Activated CD4-positive, alpha-beta T cell treated with anti-CD3 and anti-CD28 coated beads for 4 hours (primary cell): Measurements from ENCODE around the gene ZNF385C.

Experiments
- DNase-seq, 2 donors: peaks; one replicate each; pipeline ENCODE4 v3.0.0-alpha.2; 2020

The ZNF385C gene

DNA sequence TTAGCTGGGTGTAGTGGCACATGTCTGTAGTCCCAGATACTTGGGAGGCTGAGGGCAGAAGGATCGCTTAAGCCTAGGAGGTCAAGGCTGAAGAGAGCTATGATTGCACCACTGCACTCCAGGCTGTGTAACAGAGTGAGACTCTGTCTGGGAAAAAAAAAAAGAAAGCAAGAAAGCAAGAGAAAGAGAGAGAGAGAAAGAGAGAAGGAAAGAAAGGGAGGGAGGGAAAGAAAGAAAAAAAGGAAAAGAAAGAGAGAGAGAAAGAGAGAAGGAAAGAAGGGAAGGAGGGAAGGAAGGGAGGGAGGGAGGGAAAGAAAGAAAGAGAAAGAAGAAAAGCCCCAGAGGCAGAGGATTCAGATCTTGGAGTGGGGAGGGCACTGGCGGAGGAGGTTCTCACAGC, 7.7 kb upstream of the ZNF385C start:
- DNase-seq = no peak

DNA sequence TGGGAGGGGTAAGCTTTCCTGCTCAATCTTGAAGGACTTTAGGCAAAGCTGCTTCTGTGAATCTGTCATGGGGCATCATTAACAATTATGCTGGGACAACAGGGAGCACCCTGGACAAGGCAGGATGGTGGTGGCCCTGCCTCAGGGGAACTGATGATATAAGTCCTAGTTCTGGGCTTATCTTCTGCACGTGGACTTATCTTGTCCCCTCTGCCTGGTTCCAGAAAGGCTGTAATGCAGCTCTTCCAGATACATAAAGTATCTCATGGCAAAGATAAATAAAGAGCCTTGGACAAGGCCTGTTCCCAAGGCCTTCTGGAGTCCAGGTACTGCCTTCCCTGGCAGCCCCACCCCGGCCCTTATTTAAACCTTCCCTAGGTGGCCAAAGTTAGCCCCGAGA, 6.0 kb upstream of the ZNF385C start:
- DNase-seq = no peak

DNA sequence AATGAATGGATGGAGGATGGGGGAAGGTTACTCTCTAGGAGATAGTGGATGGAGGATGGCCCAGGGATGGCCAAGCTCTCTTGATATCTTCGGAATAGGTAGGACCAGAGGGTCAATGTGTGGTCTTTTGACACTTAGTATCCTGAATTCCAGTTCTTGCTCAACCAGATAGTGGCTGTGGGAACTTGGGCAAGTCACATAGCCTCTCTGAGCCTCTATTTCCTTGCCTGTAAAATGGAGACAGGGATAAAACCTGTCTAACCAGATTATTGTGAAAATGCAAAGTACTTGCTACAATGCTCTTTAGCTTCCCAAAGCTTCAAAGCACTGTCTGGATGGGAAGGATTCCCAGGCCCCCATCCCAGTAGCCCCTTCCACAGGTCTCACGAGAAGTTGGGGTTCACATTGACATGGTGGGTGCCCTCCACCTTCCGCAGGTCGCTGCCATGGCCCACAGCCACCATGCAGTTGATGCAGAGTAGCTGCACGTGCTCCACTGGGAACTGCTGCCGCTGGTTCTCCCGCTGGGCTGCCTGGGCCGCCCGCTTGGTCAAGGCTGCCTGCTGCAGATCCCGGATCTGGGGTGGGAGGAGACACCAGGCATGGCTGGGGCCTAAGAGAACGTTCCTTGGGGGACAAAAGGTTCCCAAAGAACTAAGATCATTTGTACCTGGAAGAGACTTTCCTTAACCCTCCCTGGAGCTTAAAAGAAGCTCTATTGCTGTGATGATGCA, 5.1 kb upstream of the ZNF385C start:
- no peak for DNase-seq

DNA sequence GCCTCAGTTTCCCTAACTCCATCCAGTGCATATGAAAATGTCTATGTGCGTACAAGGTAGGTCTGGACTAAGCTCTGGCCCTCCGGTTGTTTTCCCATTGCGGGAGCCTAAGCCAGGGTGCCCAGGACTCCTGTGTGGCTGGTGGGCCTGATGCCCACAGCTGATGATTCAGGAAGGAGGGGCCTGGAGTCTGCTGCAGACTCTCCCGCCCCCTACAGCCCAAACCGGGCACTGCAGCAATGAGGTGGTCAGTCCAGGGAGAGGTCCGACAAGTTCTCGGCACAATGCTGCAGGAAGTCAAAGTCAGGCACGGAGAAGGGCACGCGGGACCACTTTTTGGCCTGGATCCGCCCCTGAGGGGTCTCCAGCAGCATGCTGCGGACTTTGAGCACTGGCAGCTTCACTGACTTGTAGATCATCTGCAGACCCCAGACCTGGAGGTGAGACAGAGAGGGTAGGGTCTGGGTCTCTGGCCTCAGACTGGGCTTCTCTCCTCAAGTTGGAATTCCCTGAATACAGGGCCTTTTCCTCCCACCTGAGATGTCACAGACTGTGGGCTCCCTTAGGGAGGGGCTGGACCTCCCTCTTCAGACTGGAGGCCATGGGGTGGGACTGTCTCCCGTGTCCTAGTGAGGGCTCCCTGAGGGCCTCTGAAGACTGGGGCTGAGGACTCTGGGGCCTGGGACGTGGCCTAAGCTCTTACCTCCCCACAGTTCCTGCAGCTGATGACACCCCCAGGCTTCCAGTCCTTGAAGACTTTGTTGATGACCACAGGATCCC, 3.4 kb upstream of the ZNF385C start:
- peak; percentile 36 to 51 for DNase-seq

DNA sequence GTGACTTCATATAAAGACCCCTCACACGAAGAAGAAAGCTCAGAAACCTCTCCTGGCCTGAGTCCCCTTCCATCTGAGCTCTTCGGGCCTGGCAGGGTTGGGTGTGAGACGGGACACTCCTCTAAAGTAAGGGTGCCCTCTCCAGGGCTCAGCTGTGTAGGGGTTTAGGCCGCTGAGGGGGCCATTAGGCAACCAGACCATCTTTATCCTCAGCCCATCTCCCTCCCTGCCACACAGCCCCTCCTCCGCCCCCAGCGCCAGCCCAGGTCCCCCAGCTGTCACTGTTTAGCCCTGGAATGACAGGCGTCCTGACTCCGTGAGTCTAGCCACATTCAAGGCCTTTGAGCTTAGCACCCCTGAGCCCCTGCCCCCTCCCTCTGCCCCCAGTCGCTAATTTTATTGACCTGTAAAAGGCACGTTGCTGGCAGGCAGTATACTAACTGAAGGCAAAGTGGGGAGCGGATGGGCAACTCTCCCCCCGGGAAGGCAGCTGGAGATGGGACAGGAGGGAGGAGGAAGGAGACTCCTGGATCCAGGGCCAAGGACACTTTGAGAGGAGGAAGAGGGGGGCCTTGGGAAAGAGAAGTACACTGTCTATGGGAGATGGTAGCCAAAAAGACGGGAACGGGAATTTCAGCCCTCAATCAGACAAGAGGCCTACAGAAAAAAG, 592 bp upstream of the ZNF385C start:
- DNase-seq = no peak

DNA sequence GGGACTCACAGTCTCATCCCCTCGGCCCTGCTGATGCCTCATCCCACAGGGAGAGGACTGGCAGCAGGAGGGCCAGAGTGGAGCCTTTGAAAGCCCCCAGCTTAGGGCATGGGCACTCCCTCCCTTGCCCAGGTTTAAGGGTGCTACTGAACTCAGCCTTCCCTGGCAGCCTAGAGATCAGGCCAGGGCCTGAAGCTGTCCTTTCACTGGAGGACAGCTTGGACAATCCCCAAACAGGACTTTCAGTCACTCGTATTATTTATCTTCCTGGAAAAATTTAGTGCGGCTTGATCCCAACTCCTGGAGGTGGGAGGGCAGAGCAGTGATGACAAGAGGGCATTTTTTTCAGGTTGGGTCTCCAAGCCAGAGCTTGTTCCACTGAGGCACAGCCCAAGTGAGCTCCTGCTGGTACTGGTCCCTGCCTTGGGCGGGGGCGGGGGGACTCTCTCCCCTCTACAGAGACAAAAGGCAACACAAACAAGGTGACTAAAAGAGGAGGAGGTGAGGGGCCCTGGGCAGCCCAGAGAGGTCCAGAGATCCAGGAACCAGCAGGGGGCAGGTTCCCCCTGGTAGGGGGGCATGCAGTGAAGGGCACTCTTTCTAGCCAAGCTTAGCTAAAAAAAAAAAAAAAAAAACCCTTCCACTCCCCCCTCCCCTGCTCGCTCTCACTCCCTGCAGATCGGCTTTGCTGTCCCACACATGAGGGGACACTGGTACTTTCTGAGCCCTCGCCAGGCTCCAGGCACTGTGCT, 1.7 kb downstream of the ZNF385C start:
- no peak for DNase-seq

DNA sequence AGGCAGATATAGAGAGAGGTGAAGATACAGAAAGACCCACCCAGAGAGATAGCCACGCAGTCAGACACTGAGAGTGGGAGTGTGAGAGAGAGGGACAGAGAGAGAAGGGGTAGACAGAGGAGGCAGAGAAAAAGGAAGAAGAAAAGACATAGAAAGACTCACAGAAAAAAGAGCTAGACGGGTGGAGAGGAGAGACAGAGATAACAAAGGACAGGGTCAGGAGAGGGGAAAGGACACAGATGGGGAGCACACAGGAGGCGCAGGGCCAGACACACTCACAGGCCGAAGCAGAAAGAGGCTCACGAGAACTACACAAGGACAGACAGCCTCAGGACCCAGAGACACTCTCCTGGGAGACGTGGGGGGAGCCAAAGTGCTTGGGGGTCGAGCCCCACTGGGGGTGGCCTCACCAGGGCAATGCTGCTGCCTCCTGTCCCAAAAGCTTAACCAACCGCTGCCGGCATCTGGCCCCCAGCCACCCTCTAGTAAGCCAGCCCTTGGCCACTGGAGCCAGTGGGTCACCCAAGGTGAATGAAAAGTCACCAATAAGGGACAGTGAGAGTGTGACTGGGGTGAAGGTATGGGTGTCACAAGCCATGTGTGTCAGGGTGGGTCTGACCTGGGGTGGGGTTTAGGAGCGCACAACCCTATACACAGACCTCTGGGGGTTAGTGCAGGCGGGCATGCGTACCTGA, 3.8 kb downstream of the ZNF385C start:
- DNase-seq = no peak

DNA sequence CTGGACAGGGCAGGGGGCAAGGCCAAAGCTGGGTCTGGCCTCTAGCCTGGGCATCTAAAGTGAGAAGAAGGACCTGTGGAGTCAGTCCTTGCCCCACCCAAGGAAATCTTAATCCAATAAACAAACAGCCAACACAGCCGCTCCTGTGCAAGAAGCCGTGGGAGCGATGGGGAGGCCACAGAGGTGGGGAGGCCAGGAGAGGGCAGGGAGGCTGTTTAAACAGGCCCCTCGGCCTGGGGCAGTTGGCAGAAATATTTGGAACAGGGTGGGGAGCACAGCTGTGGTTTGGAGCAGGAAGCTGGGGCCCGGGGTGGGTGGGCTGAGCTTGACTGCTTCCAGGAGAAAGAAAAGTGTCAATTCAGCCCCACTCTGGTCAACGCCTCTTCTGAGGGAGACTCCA, 5.3 kb downstream of the ZNF385C start:
- DNase-seq = no peak

DNA sequence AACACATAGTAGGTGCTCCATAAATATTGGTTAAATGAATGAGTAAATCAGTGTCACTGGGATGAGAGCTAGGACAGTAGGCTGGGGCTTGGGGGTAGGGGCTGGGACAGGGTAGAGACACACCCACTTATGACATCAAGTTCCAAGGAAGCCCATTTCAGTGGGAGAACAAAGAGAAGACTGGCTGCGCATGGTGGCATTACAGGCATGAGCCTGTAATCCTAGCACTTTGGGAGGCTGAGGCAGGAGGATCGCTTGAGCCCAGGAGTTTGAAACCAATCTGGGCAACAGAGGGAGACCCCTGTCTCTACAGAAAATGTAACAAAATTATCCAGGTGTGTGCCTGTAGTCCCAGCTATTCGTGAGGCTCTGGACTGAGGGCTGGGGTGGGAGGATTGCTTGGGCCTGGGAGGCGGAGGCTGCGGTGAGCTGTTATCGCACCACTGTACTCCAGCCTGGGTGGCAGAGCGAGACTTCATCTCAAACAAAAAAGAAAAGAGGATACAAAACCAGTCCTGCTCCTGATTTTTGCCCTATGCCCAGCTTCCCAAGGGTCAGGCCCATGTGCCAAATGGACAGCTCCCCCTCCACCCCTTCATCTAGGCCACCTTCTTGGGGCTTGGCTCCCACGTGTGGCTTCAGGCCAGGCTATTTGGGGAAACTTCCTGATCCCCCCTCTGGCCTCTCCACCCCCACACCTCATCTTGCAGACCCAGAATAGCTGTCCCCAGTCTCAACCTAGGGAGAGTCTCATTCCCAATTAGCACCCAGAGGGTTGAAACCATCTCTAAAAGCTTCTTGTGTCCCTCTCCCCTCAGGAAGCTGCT, 7.1 kb downstream of the ZNF385C start:
- DNase-seq = no peak

DNA sequence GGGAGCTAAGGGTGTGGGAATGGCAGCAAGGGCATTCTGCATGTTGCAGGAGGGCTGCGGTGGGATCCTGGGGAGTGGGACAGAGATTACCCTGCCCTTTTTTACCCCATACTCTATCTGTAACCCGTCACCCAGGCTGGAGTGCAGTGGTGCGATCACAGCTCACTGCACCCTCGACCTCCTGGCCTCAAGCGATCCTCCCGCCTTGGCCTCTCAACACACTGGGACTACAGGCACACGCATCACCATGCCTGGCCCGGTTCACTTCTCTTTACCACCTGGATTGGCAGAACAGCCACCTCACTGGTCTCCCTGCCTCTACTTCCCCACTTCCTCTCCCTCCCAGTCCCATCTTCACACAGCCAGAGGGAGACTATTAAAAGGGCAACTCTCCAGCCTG, 9.5 kb downstream of the ZNF385C start:
- DNase-seq = no peak

DNA sequence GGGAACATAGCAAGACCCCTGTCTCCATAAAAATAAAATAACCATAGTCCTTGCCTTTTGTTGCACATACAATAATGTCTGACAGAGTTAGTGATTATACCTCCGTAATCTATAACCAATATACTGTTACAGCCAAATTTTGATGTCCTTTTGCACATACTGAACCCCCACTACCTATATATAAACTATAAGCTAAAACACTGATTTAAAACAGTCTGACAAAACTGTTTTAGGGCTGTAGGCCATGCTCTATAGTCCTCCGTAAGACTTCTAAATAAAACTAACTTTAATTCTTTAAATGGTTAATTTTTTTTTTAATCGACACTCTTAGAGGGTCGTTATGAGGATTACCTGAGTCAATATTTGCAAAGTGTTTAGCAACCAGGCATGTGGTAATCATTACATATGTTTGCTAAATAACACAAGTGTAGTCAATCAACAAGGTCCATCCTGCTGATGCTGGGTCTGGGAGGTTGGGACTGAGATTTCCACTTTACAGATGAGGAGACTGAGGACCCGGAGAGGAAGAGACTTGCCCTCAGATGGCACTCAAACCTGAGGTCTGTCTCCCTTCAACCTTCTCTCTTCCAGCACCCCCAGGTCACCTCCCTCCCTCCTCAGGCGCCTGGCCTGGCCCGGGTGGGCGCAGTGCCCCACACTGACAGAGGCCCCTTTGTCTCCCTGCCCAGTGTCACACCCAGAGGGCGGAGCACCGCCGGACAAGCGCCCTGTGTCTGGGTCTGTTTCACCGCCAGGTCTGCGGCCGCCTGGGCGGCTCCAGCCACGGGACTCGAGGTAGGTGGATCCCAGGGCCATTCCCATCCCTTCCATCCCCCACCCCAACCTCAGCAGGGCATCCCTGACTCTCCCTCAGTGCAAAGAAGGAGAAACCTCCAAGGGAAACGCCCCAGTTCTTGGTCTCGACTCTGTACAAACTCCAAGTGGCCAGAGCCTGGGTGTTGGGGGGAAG, 10.3 kb downstream of the ZNF385C start:
- DNase-seq = no peak

DNA sequence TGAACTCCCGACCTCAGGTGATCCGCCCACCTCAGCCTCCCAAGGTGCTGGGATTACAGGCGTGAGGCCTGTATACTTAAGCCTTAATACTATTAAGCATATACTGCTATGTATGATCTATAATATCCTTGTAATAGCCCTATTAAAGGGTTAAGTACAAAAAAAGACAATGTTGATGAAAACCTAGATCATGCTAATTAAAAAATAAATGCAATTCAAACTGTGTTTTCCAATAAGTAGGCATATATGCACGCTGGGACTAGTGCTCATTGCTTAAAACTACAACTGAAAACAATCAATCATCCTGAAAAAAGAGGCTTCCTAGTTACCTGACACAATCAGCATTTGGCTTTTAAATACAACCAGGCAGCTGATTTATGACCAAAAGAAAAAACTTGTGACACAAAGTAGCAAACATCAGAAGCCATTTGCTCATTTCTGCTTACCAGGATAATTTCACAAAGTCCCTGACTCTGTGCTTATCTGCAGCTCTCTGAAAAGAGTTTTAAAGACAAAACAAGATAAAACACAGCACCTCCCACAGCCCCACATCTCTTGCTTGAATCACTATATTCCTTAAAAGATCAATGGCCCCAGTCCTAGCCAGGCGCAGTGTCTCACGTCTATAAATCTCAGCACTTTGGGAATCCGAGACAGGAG, 11.1 kb downstream of the ZNF385C start:
- no peak for DNase-seq

DNA sequence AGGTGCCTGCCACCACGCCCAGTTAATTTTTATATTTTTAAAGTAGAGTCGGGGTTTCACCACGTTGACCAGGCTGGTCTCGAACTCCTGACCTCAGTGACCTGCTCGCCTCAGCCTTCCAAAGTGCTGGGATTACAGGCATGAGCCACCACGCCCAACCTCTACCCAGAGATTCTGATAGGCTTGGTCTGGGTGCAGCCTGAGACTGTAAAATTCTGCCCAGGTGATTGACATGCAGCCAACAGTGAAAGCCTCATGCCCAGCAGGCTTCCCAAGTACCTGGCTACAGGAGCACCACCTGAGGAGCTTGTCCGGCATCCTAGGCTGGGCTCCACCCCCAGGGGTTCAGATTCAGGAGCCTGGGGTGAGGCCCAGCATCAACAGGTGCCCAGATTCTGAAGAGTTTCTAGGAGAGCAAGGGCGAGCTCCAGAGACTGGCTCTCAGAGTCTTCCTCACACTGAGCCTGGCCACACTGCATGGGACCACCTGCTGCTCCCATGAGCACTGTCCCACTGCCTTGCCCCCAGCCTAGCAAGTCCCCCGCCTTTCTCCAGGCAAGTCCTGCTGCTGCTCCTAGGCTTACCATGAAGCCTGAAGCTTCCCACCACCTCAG, 16.6 kb downstream of the ZNF385C start:
- no peak for DNase-seq

DNA sequence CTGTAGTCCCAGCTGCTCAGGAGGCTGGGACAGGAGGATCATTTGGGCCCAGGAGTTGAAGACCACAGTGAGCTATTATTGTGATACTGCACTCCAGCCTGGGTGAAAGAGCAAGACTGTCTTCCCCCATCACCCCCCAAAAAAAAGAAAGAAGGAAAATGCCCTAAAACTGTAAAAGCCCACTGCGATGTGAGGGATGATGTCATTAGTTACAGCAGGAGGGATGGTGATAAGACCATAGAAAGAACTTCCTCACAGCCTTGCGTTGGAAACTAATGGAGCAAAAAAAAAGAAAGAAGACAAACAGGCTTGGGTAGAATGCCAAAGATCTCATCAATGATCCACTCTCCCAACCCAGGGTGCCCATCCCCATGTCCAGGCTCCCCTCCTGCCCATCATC, 18.7 kb downstream of the ZNF385C start:
- no peak for DNase-seq

DNA sequence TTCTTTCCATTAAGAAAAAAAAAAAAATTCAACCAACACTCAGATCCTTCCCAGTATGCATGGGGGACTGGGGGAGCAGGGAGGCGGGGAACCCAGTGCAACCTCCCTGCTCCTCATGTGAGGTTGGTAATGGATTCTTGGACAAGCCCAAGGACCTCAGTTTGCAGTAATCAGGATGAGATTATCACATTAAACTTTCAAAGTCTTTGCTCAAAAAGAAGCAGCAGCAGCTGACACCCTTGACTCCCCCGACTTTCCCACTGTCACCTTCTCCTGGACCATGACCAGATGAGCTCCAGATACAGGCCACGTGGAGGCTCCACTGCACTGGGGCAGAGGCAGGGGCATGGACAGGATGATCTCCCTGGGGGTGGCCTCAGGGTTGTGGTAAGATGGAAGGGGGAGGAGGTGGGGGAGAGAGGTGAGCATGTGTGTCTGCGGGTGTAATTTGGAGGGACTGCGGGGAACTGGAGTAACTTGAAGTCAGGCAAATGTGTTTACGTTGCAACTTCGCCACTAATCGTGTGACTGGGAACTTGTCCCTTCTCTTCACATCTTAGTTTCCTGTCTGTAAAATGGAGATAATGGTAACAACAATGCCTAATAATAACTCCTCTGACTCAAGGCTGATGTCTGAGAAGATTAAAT, 19.8 kb downstream of the ZNF385C start:
- no peak for DNase-seq

DNA sequence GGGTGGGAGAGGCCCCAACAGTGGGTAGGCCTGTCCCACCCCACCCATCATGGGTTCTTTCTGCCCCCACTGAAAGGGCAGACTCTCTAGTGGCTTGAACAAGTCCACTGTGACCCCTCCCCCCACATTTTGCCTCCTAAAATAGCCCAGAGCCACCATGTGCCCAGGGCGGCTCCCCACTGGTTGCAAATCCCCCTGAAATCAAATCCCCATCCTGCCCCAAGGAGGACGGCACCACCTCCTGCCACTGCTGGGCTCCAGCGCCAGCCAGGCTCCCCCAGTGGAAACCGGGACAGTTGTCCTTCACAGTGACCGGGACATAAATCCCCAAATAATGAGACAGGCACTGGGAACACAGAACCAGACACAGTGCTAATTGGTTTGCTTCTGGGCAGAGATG, 20.5 kb downstream of the ZNF385C start:
- no peak for DNase-seq

DNA sequence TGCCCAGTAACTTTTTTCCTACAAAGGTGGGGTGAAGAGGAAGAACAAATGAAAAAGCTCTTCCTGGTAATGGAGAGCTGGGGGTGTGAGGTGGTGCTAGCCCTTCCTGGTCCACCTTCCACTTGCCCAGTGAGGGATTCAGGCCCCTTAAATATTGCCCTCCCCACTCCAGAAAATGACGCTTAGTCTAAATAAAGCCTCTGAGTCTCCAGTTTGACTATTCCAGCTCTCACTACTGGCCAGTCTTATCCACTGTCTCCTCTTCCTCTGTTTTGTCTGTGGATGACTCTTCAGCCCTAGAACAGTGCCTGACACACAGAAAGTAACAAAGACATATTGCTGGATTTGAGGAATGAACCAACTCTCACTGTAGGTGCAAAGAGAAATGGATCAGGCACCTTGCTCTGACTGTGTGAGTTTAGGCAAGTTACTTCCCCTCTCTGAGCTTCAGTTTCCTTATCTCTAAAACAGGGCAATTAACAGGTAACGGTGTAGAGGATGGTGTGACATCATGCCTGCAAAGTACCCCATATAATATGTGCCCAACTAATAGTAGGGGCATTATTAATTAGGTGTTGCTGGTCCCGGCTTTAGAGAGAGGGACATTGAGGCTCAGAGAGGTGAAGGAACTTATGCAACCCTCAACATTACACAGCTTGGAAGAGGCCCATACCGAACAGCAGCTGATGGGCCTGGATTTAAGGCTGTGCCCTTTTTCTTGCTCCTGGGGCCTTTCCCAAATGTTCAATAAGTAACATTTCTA, 21.3 kb downstream of the ZNF385C start:
- no peak for DNase-seq

DNA sequence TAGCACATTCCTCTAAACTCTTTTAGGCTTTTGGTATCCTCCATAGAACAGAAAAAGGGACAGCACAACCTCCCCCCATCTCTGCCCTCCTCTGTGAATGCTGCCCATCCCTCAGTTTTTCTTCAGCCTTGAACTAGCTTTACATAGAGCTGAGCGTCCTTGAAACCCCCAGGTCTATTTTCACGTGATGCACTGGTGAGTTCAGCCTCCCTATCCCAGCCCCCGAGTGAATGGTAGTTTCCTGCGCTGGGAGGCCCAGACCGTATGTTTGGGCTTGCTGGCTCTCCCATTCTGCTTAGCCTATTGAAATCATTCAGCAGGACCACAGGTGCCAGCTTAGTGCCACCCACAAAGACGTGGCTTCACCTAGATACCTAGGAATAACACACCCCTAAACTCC, 22.5 kb downstream of the ZNF385C start:
- DNase-seq = no peak
